NCI-H146 treated with DMSO at 0.1 percent for 48 hours (cell line): Measurements from ENCODE around the gene BCR.
"Not testable (repeated sequence)": the region's sequence is repeated elsewhere in the genome, so short reads cannot be mapped to it uniquely, and the experiment has no call there.

ENCODE experiments used
- DNase-seq: peaks from one replicate; lab custom pipeline; 2025; ENCODE audit not compliant: unreplicated experiment; lab: John Stamatoyannopoulos, UW

Gene BCR

DNA sequence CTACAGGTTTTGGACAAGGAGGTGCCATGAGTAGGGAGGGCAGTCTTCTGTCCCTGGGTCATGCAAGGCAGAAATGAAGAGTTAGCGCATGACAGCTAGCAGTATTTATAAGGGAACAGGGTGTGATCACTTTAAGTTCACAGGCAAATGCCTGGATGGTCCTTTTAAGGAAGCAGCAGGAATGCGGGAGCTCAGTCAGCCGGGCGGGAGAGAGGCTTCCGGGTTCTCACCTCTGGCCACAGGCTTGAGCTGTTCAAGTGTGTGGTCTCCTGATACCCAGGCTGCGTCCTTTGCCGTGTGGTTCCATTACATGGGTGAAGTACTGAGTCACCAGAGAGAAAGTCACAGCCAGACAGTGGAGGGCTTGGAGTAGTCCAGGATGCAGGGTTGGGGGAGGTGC lies 105.4 kb downstream of the BCR start:
- DNase-seq, result no peak

DNA sequence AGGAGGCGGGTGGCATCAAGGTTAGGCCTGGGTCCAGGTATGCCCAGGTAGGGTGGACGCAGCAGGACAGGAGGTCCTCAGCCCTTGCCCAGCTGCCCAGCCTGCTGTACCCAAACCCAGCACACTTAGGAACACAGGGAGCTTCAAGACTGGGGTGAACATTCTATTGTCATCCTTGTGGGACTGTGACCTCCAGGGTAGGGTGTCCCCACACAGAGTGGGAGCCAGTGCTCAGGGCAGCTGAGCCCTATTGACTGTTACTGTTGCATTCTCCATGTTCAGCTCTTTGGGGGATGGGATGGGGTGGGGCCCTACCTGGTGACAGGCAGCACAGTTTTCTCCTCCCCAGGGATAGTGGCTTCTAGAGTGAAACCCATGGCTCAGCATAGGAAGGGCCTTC lies 106.0 kb downstream of the BCR start:
- DNase-seq, result no peak

DNA sequence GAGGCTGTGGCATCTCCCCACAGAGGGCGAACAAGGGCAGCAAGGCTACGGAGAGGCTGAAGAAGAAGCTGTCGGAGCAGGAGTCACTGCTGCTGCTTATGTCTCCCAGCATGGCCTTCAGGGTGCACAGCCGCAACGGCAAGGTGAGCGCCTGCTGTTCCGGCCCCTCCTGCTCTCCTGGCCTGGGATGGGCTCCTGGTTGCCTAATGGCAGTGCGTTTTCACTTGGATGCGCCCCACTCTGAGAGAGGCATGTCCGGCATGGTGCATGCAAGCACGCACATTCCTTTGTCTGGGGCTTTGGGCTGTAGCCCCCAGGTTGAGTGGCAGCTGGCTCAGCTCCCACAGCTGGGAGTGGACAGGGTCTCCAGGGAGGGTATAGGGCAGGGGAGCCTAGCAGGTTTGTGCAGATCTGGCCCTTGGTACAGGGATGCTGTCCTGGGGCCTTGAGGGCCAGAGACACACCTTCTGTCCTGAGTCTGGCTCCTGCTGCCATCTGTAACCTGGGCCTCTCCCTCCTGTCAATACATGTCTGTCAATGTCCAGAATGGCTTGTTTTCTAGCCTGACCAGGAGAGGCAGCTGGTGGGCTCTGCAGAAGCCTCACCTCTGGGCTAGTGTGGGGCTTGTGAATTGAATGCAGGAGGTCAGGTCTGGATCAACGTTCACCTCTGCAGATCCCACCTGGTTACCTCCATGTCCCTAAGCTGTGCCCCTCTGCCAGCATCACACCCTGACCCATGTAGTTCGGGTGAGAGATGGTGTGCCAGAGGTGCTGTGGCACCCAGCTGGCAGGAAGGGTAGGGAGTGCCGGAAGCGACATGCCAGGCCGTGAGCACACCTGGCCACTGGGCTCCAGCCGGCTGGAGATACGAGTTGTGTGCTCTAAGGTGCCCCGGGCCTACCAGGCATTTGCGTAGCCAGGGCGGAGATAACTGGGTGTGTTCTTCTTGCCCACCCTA lies 107.1 kb downstream of the BCR start:
- no peak for DNase-seq

DNA sequence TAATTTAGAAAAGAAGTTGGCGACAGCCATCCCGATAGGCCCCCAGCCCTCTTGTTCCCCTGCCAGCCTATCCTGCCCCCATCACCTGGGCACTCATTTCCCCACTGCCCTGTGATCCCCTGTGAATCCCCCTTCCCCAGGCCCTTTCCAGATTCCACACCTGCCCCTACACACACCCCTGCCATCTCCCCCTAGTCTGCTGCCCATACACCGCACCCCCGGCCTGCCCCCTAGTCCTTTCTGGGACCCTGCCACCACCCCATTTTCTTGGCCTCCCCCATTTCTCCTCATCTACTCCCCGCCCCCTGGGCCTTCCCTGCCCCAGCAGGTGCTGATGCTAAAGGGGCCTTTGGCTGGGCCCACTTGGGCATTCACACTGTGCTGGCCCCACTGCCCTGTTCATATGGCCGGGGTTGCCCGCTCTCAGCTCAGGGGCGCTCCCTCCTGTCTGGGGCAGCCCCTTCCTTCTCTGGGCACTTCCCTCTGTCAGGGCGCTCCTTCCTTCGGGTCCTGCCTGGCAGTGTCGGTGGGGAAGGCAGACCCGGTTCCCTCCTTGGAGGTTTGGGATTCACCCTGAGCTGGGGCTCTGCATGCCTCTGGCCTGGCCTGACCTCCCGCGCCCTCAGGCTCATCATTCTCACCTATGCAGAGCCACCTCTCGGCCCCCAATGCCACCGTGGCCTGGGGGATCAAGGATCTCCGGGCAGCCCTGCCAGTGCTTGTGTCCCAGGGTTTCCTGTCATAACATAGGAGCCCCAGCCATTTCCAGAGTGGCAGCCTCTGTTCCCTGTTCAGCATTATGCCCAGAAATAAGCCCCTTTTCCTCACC lies 108.2 kb downstream of the BCR start:
- no peak for DNase-seq

DNA sequence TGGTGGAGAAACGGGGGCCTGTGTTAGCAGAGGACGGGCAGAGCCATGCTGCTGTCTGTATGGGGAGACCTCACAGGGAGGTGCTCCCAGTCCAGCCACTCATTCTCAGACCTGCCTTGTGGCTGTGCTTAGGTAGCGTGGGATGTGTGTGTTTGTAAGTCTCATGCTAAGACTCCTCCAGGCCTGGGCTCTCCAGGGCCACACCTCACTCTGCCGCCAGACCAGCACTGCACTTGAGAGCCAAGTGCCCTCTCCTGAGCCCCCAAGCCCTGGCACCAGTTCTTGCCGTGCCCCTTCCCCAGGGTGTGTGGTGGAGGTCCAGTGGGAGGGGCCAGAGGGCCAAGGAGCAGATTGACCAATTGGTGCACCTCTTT lies 108.8 kb downstream of the BCR start:
- no peak for DNase-seq

DNA sequence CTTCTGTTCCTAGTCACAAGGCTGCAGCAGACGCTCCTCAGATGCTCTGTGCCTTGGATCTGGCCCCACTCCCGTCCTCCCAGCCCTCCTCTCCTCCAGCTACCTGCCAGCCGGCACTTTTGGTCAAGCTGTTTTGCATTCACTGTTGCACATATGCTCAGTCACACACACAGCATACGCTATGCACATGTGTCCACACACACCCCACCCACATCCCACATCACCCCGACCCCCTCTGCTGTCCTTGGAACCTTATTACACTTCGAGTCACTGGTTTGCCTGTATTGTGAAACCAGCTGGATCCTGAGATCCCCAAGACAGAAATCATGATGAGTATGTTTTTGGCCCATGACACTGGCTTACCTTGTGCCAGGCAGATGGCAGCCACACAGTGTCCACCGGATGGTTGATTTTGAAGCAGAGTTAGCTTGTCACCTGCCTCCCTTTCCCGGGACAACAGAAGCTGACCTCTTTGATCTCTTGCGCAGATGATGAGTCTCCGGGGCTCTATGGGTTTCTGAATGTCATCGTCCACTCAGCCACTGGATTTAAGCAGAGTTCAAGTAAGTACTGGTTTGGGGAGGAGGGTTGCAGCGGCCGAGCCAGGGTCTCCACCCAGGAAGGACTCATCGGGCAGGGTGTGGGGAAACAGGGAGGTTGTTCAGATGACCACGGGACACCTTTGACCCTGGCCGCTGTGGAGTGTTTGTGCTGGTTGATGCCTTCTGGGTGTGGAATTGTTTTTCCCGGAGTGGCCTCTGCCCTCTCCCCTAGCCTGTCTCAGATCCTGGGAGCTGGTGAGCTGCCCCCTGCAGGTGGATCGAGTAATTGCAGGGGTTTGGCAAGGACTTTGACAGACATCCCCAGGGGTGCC lies 109.8 kb downstream of the BCR start:
- no peak for DNase-seq

DNA sequence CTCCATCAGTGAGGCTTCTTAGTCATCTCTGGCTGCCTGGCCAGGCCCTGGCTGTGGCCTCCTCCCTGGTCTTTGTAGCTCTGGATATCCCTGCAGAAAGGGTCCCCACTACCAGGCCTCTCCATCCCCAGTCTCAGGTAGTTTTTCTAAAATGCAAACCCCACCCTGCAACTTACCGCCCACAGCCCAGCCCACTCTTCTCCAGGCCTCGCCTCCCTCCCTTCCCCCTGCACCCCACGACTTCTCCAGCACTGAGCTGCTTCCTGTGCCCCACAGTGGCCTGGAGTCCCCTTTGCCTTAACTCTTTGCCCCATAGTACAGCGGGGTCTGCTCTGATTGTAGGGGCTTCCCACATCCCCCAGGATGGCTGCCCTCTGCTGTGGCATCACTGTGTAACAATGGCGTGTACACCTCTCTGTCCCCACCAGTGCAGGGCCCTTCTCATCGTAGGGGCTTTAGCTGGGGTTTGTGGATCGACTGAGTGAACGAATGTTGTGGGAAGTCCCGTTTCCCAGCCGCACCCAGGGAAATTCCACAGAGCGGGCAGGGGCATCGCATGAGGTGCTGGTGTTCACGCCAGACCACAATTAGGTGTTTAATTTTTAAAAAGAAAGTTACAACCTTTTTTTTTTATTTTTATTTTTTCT lies 111.6 kb downstream of the BCR start:
- no peak for DNase-seq

DNA sequence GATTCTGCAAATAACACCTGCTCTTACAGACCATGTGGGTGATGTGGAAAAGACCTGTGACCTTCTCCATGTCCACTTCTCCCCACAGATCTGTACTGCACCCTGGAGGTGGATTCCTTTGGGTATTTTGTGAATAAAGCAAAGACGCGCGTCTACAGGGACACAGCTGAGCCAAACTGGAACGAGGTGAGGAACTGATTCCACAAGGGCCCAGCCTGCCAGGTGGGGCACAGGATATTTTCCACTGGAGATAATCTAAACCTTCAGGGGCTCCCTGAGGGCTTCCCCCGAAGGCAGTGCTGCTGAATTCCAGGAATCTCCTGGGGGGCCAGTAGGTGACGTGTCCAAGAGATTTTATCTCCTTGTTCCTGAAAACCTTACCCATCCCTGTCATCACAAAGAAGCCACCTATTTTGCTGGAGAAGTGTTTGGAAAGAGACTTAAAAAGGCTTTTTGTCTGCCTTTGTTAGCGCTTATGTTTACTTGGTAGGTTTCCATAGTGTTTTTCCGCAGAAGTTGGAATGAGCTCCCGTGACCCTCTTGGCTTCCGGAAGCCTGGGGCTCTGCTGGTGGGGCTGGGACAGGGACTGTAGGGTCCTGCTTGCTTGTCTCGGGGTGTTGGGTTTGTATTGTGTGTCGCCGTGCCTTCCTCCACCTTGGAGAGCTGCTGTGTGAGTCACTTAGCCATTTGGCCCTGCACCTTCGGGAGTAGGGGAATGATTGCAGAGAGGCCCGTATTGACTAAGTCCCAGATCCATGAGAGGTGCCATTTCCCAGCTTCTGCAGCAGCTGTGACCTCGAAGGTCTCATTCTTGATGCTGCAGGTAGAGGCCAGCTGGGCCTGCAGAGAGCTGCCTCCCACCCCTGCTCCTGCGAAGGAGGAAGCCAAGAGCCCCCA lies 112.4 kb downstream of the BCR start:
- no peak for DNase-seq

DNA sequence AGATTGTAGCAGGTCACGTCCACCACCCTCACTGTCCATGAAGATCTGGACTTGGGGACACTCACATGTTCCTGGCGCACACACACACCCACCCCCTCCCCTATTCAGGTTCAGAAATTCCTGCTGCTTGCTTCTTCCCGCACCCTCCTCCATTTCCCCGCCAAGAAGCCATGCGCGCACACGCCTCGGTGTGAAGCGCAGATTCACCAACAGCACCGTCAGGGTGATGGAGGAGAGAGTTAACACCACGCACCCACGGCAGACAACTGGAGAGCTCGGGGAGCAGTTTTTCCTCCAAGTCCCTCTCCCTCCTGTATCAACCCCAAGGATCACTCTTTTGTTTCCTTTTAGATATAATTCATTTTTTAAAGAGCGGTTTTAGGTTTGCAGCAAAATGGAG lies 113.4 kb downstream of the BCR start:
- DNase-seq, result no peak

DNA sequence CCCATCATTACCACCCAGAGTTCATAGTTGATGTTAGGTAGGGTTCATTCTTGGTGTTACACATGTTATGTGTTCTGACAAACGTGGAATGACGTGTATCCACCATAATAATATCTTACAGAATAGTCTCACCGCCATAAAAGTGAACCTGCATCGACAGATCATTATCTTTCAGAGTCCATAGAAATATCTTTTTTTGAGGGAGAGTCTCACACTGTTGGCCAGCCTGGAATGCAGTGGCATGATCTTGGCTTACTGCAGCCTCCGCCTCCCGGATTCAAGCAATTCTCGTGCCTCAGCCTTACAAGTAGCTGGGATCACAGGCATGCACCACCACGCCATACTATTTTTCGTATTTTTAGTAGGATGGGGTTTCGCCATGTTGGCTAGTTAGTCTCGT lies 113.9 kb downstream of the BCR start:
- DNase-seq, result no peak

DNA sequence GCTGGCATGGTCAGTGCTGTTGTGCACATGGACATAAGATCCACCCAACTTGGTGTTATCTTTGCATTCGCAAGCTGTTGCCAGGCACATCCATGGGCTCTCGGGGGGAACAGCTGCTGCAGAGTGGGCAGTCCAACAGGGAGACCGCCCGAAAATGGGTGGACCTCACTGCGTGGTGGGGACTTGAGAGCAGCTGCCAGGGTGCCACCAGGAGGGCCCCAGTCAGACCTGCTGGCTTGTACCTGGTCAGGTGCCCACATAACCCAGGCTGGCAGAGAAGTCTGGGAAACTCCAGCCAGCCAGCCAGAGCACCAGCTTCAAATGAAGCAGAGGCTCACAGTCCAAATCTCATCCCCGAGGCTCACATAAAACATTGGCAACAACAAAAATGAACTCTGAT lies 120.2 kb downstream of the BCR start:
- no peak for DNase-seq

DNA sequence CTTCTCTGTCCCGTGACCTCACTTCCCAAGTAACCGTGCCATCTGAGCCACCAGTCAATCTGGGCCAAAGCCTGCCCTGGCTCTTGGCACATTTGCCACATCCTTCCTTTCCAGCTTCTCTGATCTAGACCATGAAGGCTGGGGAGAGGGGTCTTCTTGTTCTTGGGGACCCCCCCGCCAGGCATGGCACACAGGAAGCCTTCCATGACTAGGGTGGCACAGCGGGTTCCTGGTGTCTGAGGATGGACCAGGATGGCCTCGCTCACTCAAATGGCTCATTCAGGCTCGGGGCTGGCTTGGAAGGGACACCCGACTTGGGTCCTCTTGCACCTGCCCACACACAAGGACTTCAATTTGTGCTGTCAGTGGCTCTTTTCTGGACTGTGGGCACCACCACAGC lies 121.3 kb downstream of the BCR start:
- DNase-seq, result no peak

DNA sequence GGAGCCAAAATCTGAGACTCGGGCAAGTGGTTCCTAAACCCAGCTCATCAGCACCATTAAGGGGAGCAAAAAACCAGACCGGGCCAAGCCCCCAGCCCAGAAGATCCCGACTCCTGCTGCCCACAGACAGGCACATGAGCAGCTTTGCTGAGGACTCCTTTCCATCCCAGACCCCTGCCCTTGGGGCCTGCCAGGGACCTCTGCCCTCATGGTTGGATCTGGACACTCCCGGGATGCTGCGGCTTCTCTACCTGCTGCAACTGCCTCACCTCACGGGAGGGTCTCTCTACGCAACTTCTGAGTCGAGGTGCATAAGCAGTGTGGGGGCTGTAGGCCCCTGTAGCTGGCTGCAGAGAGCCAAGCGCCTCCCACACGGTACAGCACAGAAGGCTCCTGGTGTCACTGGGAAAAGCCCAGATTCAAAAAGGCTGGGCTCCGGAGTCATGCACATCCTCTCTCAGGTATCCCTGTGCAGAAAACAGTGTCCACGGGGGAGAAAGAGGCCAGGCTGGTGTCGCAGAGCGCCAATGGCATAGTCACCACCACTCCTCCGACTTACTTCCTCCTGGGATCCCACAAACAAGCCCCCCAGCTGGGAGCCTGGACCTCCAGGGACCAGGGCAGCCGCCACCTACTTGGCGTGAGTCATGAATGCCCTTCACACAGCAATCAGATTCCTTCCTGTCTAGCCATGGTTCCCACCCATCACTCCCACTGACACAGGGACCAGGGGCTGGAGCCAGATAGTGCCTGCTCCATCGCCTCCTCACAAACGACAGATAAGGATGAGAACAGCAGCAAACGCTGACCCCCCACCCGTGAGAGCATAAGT lies 122.1 kb downstream of the BCR start:
- DNase-seq, result no peak

DNA sequence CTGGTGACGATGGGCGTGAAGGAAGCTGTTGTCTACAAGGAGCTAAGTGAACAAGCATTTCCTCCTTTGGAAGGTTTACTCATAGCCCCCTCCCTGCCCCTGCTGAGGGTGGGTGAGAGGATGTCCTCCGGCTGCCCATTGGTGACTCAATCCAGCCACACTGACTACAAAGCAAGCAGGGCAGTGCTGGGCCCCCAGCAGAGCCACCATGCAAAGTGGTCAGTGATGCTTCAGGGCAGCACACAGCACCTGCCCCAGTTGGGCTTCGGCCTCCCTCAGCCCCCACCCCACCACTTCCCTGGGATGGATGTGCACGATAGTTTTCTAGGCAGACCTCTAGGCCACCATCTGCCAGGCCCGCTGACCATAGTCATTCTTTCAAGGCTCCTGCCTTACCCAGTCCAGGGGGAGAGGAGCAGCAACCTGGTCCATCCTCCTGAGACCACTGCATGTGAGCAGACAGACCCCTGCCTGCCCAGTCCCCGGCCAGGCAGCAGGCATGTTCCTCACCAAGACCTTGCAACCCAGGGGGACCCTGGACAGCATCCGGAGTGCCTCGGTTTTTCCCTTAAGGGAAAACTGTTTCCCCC lies 125.1 kb downstream of the BCR start:
- no peak for DNase-seq

DNA sequence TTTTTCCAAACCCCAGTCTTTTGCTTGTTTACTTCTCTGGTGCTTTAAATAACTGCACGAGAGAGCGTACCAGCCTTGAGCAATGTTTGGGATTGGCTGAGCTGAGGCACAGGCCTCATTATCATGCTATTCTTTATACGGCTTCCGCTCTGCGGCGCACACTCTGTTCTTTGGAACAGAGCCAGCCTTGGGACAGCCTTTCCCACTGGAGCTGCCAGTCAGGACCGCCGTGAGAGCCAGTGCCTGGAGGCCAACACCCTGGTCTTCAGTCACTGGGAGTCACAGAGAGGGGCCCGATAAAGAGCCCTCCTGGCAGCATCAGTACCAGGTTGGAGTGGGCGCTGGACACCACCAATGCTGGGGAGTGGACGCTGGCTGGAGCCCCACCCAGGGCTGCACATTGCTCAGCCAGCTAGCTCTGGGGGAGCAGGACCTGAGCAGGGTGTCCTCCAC lies 125.6 kb downstream of the BCR start:
- DNase-seq, result no peak

DNA sequence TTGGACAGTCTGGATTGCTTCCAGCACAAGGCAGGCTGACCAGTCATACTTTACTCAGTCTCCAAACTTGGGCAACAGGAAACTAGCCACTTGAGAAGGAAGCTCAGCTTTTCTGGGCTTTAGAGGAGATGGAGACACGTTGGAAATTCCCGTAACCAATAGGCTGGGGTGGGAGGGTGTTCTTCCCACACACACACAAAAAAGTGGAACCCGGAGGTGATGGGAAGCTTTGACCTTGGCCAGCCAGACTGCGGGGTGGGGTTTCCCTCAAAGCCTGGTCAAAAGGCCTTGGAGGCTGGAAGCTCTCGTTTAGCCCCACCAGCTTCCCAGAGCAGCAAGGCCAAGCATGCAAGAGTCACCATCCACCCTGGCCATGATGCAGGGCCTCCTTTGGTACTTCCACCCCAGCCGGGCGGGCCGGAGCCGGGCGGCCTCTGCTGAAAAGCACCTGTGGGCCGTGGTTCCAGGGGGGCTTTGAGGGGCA lies 126.2 kb downstream of the BCR start:
- no peak for DNase-seq

DNA sequence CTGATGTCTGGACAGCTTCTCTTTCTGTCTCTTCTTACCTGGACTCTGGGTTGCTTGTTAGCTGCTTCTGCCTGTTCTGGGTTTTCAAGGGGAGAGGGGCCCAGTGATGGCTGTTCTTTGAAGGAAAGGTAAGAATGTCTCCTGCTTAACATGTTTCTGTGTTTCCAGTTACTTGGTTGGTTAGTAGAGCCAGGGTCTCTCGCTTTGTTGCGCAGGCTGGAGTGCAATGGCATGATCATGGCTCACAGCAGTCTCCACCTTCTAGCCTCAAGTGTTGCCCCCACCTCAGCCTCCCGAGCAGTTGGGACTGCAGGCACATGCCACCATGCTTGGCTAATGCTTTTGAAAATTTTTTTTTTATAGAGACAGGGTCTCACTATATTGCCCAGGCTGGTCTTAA lies 126.6 kb downstream of the BCR start:
- no peak for DNase-seq

DNA sequence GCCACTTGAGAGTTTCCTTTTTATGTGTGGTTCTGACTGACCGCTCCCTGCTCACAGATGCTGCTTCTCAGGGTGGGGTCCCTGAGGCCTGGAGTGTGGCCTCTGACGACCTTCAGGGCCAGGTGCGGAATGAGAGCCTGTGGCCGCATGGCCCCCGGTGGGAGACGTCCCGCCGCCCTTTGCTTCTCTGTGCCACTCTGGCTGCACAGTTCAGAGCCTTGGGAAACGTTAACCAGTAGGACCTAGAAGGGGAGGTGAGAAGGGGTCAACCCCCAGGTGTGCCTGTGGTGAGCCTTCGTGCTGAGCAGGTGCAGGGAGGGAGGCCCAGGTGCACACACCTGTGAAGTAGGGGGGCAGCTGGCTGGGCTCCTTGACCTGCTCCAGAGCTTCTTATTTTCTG lies 127.2 kb downstream of the BCR start:
- not testable (repeated sequence) for DNase-seq
